ENCODE data around the gene AURKA. TPM values are rescaled to one million over a fixed set of nuclear protein-coding genes. Genes with fewer than 3 reads are reported as not detected.

AURKA gene
- total RNA-seq, 1 experiment from 2014 or later = 75.3 TPM

- POLR2A ChIA-PET = interaction anchor here (6.8 kb wide), 1 partner anchor 31 kb away, joined by 100 read pairs; the partner anchor contains the start of gene FAM210B
- intact Hi-C loops (cut with micrococcal nuclease) = no loop called here
- Mint-ChIP-seq H3K9me3 (ENCODE audit: unreplicated experiment) (no peaks in the 10 kb centered on the region), H3K36me3 (ENCODE audit: insufficient read depth, unreplicated experiment) (peaks cover 22% of the 10 kb centered on the region), H3K27me3 (ENCODE audit: insufficient read depth, unreplicated experiment) (no peaks in the 10 kb centered on the region), H3K4me3 (ENCODE audit: unreplicated experiment) (no peak overlapping the region), H3K4me1 (ENCODE audit: insufficient read depth, unreplicated experiment) (peaks cover 27% of the 10 kb centered on the region), H3K27ac (ENCODE audit: low read depth, unreplicated experiment) (no peak overlapping the region)
- TF ChIP-seq CTCF (IDR thresholded peaks at IDR 0.05; ENCODE audit: unreplicated experiment) = no peak
- DNase-seq (ENCODE audit: unreplicated experiment) = no peak
- no TSS peak for BruUV-seq (replicated peaks)
- CTCF ChIA-PET = interaction anchor here (0.6 kb wide), 1 partner anchor 16 kb away, joined by 4 read pairs; no protein-coding TSS in a partner anchor
Observed at GRCh38 chr20:56389807-56390206, 2.2 kb downstream of the AURKA start.

DNA sequence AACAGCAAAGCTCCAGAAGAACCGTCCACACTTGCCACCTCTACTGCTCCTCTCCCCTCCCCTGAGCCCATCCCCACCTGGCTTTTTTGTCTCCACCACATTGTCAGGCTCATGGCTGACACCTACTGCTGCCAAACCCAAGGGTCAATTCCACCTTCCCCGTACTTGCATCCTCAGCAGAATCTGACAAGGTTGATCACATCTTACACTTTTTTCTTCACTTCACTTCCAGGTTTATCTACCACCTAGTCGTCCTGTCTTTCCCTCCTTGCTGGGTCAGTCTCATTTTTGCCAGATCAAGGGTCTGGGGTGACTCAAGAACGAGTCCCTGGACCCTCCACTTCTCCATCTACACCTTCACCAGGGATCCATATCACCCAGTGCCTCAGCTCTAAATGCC, 3.1 kb downstream of the AURKA start:
- TF ChIP-seq CTCF (IDR thresholded peaks at IDR 0.05; ENCODE audit: unreplicated experiment) = no peak
- POLR2A ChIA-PET = no interaction called here
- no peaks in the 10 kb centered on the region for H3K9me3 Mint-ChIP-seq (ENCODE audit: unreplicated experiment)
- no TSS peak for BruUV-seq (replicated peaks)
- H3K4me3 Mint-ChIP-seq (ENCODE audit: unreplicated experiment) = no peak overlapping the region
- peak overlapping the region; percentile 1 for H3K27ac Mint-ChIP-seq (ENCODE audit: low read depth, unreplicated experiment)
- H3K27me3 Mint-ChIP-seq (ENCODE audit: insufficient read depth, unreplicated experiment) = no peaks in the 10 kb centered on the region
- intact Hi-C loops (cut with micrococcal nuclease) = no loop called here
- CTCF ChIA-PET = interaction anchor here (1.5 kb wide), 1 partner anchor 201 kb away, joined by 7 read pairs; no protein-coding TSS in a partner anchor
- peaks cover 20% of the 10 kb centered on the region for H3K36me3 Mint-ChIP-seq (ENCODE audit: insufficient read depth, unreplicated experiment)
- H3K4me1 Mint-ChIP-seq (ENCODE audit: insufficient read depth, unreplicated experiment) = peaks cover 27% of the 10 kb centered on the region
- no peak for DNase-seq (ENCODE audit: unreplicated experiment)

GRCh38 chr20:56386219-56386618, 5.8 kb downstream of the AURKA start:
- Mint-ChIP-seq H3K4me1 (ENCODE audit: insufficient read depth, unreplicated experiment) (peaks cover 33% of the 10 kb centered on the region), H3K27ac (ENCODE audit: low read depth, unreplicated experiment) (peak overlapping the region; percentile 2), H3K9me3 (ENCODE audit: unreplicated experiment) (no peaks in the 10 kb centered on the region), H3K36me3 (ENCODE audit: insufficient read depth, unreplicated experiment) (peaks cover 32% of the 10 kb centered on the region), H3K4me3 (ENCODE audit: unreplicated experiment) (no peak overlapping the region), H3K27me3 (ENCODE audit: insufficient read depth, unreplicated experiment) (no peaks in the 10 kb centered on the region)
- no peak for TF ChIP-seq CTCF (IDR thresholded peaks at IDR 0.05; ENCODE audit: unreplicated experiment)
- BruUV-seq (replicated peaks) = no TSS peak
- ChIA-PET POLR2A (interaction anchor here (0.7 to 3.5 kb wide), 4 partner anchors 9 to 27 kb away, joined by 3 to 13 read pairs (median 6); partner anchors contain the start of gene FAM210B), CTCF (interaction anchor here (1.7 to 2.1 kb wide), 2 partner anchors 12 to 14 kb away, joined by 5 to 8 read pairs; no protein-coding TSS in a partner anchor)
- no peak for DNase-seq (ENCODE audit: unreplicated experiment)
- intact Hi-C loops (cut with micrococcal nuclease) = no loop called here

- DNase-seq (ENCODE audit: unreplicated experiment) = no peak
- ChIA-PET POLR2A (interaction anchor here (1.0 to 3.5 kb wide), 3 partner anchors 9 to 26 kb away, joined by 4 to 14 read pairs (median 13); partner anchors contain the start of gene FAM210B), CTCF (interaction anchor here (1.0 to 2.1 kb wide), 2 partner anchors 10 to 12 kb away, joined by 3 to 10 read pairs; no protein-coding TSS in a partner anchor)
- Mint-ChIP-seq H3K9me3 (ENCODE audit: unreplicated experiment) (no peaks in the 10 kb centered on the region), H3K4me1 (ENCODE audit: insufficient read depth, unreplicated experiment) (peaks cover 26% of the 10 kb centered on the region), H3K27me3 (ENCODE audit: insufficient read depth, unreplicated experiment) (no peaks in the 10 kb centered on the region), H3K4me3 (ENCODE audit: unreplicated experiment) (no peak overlapping the region), H3K27ac (ENCODE audit: low read depth, unreplicated experiment) (peak overlapping the region; percentile 2), H3K36me3 (ENCODE audit: insufficient read depth, unreplicated experiment) (peaks cover 35% of the 10 kb centered on the region)
- intact Hi-C loops (cut with micrococcal nuclease) = no loop called here
- TF ChIP-seq CTCF (IDR thresholded peaks at IDR 0.05; ENCODE audit: unreplicated experiment) = no peak
- BruUV-seq (replicated peaks) = no TSS peak
Observed at GRCh38 chr20:56385130-56385529, 6.9 kb downstream of the AURKA start.

Data from MCF 10A (cell line).